ENCODE data around the gene FAM13A.

Gene FAM13A

DNA sequence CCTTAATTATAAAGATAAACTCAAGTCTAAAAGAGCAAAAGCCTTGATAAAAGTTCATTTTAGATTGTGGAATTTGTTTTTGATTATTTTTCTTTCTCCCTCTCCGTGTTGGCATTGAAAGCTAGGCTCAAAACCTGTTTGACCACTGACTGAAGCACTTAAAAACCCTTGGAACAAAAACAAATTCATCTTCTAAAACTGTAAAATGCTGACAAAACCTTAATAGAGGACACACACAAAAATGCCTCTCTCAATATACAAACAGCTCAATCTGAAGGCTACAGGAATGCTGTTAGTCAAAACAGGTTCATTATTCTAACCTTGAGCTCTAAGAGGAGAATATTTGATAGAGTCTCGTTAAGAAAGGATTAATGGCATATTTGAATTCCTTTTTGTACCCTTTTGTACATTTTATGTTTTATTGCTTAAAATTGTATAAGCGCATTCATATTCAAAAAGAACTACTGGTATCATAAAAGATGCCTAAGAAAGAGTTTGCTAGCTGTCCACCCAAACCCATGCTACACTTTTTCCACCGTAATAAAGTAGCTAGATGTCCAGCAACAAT lies 285.0 kb downstream of the FAM13A start:
- DNase-seq (ENCODE audit: low read depth), result no peak
- no peak overlapping the region for H3K4me3 ChIP-seq (ENCODE audit: low read depth, low read length)
- TF ChIP-seq POLR2A (IDR thresholded peaks at IDR 0.05; ENCODE audit: extremely low read depth, insufficient read length), result no peak
- TF ChIP-seq, protein P1, sequence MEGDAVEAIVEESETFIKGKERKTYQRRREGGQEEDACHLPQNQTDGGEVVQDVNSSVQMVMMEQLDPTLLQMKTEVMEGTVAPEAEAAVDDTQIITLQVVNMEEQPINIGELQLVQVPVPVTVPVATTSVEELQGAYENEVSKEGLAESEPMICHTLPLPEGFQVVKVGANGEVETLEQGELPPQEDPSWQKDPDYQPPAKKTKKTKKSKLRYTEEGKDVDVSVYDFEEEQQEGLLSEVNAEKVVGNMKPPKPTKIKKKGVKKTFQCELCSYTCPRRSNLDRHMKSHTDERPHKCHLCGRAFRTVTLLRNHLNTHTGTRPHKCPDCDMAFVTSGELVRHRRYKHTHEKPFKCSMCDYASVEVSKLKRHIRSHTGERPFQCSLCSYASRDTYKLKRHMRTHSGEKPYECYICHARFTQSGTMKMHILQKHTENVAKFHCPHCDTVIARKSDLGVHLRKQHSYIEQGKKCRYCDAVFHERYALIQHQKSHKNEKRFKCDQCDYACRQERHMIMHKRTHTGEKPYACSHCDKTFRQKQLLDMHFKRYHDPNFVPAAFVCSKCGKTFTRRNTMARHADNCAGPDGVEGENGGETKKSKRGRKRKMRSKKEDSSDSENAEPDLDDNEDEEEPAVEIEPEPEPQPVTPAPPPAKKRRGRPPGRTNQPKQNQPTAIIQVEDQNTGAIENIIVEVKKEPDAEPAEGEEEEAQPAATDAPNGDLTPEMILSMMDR (IDR thresholded peaks at IDR 0.05; ENCODE audit: low read depth, low read length), result no peak
- TF ChIP-seq, protein P2, sequence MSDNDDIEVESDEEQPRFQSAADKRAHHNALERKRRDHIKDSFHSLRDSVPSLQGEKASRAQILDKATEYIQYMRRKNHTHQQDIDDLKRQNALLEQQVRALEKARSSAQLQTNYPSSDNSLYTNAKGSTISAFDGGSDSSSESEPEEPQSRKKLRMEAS (IDR thresholded peaks at IDR 0.05; ENCODE audit: low read depth, low read length), result no peak
- no peak for TF ChIP-seq MYC (IDR thresholded peaks at IDR 0.05; ENCODE audit: low read depth, low read length)

DNA sequence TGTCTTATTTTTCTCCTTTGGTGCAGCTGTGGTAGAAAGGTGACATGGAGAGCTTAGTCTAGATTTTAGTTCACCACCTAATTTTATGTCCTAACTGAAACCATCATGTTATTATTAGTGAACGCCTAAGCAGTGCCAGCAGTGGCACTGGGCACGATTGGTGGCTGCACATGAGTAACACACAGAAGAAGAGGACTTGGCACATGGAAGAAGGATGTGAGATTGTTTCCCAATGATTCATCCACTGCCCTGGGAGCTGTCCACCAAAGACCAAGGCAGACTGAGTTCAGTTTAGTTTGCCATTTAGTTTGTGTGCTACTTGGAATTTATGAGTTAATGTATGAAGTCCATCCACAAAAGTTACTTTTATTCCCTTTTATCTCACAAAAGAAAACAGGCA lies 291.3 kb downstream of the FAM13A start:
- H3K4me3 ChIP-seq (ENCODE audit: low read depth, low read length), result no peak overlapping the region
- DNase-seq (ENCODE audit: low read depth), result no peak
- TF ChIP-seq MYC (IDR thresholded peaks at IDR 0.05; ENCODE audit: low read depth, low read length) (no peak), POLR2A (IDR thresholded peaks at IDR 0.05; ENCODE audit: extremely low read depth, insufficient read length) (no peak)
- TF ChIP-seq, protein P1 (IDR thresholded peaks at IDR 0.05; ENCODE audit: low read depth, low read length), result no peak
- TF ChIP-seq, protein P2 (IDR thresholded peaks at IDR 0.05; ENCODE audit: low read depth, low read length), result no peak

DNA sequence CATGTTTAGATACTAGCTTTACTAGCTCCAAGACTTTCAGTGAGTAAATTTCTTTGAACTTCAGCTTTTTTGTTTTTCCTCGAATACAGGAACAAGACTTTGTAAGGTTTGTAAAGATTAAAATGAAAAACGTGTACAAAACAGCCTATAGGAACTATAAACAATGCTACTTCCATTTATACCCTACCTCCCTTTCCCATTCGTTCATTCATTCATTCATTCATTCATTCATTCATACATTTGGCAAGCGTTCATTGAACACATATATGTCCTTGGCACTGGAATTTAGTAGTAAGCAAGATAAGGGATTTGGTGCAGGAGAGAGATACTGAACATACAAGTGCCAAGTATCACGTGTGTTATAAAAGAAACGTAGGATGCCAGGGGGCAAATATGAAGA lies 293.9 kb downstream of the FAM13A start:
- no peak for TF ChIP-seq POLR2A (IDR thresholded peaks at IDR 0.05; ENCODE audit: extremely low read depth, insufficient read length)
- TF ChIP-seq MYC (IDR thresholded peaks at IDR 0.05; ENCODE audit: low read depth, low read length), result no peak
- TF ChIP-seq, protein P1 (IDR thresholded peaks at IDR 0.05; ENCODE audit: low read depth, low read length), result no peak
- no peak overlapping the region for H3K4me3 ChIP-seq (ENCODE audit: low read depth, low read length)
- DNase-seq (ENCODE audit: low read depth), result no peak

DNA sequence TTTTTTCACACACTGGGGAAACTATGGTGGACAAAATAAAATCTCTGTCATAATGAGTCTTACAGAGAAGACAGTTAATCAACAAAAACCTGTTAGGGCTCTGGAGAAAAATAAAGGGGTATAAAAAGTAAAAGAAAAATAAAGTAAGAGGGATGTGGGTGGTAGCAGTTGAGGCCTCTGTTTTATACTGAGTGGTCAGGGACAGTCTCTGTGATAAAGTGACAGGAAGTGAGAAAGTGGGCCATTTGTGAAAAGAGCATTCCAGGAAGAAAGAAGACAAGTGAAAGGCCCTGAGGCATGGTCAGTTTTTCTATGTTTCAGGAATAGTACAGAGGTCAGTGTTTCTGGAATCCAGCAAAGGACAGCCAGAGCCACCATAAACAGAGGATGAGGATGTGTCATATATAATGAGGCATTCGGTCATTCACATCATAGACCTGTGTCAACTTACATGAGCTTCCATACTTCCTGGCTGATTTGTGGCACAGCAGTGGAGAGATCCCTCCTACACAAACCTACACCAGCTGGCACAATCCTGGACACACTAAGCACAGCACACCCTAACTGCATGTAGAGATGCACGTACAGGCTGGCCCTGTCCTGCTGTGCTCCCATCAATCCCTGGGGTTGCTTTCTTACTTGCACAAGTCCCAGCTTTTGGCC lies 295.0 kb downstream of the FAM13A start:
- TF ChIP-seq MYC (IDR thresholded peaks at IDR 0.05; ENCODE audit: low read depth, low read length) (no peak), POLR2A (IDR thresholded peaks at IDR 0.05; ENCODE audit: extremely low read depth, insufficient read length) (no peak)
- TF ChIP-seq, protein P2 (IDR thresholded peaks at IDR 0.05; ENCODE audit: low read depth, low read length), result no peak
- TF ChIP-seq, protein P1 (IDR thresholded peaks at IDR 0.05; ENCODE audit: low read depth, low read length), result no peak
- DNase-seq (ENCODE audit: low read depth), result no peak
- no peak overlapping the region for H3K4me3 ChIP-seq (ENCODE audit: low read depth, low read length)

DNA sequence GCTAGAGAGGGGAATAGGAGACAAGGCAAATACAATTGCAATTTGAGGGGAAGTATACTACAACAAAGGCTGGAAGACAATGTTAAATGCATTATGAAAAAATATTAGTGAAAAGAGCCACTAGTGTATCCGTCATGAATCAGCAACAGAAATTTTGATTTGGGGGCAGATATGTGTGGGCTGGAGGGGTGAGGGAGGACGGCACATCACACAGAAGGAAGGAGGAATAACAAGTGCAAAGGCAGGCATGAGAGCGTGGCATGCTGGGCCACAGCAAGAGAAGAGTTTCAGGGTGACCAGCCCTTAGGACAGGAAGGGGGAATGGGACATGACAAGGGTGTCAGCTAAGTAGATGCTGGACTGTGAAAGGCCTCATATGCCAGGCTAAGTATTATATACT lies 295.6 kb downstream of the FAM13A start:
- H3K4me3 ChIP-seq (ENCODE audit: low read depth, low read length), result no peak overlapping the region
- DNase-seq (ENCODE audit: low read depth), result no peak
- TF ChIP-seq, protein P2 (IDR thresholded peaks at IDR 0.05; ENCODE audit: low read depth, low read length), result no peak
- TF ChIP-seq, protein P1 (IDR thresholded peaks at IDR 0.05; ENCODE audit: low read depth, low read length), result no peak
- TF ChIP-seq MYC (IDR thresholded peaks at IDR 0.05; ENCODE audit: low read depth, low read length), result no peak
